Suprapubic skin (tissue), 4 donors: ENCODE measurements around the gene AHI1. TPM values are rescaled to one million over a fixed set of nuclear protein-coding genes. Genes with fewer than 3 reads are reported as not detected.
A peak's percentile ranks its signal among the peaks of the same experiment; 100 is the strongest.

ENCODE experiments used
- DNase-seq, 2 donors: peaks; one replicate each; pipeline ENCODE4 v3.0.0-alpha.2; 2019; ENCODE audit warnings: low spot score in 2 of 2
- H3K27ac ChIP-seq: fragments of 200-600 bp; sonication (generic); one replicate; pipeline ENCODE4 v1.5.1; 2019
- H3K27me3 ChIP-seq: fragments of 200-600 bp; sonication (generic); one replicate; pipeline ENCODE4 v1.5.1; 2019
- H3K36me3 ChIP-seq: fragments of 200-600 bp; sonication (generic); one replicate; pipeline ENCODE4 v1.5.1; 2019
- H3K4me1 ChIP-seq: fragments of 200-600 bp; sonication (generic); one replicate; pipeline ENCODE4 v1.5.1; 2019
- H3K4me3 ChIP-seq: fragments of 200-600 bp; sonication (generic); one replicate; pipeline ENCODE4 v1.5.1; 2019; ENCODE audit warnings: mild to moderate bottlenecking
- H3K9me3 ChIP-seq: fragments of 200-600 bp; sonication (generic); one replicate; pipeline ENCODE4 v1.5.1; 2019
- EP300 ChIP-seq: sonication (generic); formaldehyde crosslinking; IDR thresholded peaks from one replicate; pipeline ENCODE4 v1.6.1; 2017; ENCODE audit warnings: antibody characterized with exemption
- POLR2A ChIP-seq, 2 donors: fragments of 450-650 bp; IDR thresholded peaks; one replicate each; pipeline ENCODE4 v1.6.1; 2017; ENCODE audit warnings: antibody characterized with exemption in 2 of 2, mild to moderate bottlenecking in 2 of 2, moderate library complexity in 2 of 2
- POLR2AphosphoS5 ChIP-seq, 3 donors: sonication (generic); formaldehyde crosslinking; IDR thresholded peaks; one replicate each; pipeline ENCODE4 v1.6.1; 2017; ENCODE audit warnings: antibody characterized with exemption in 3 of 3
- WGBS: methylation state at CpG from one replicate; pipeline ENCODE4 v1.1.5; 2018; 5-methylcytosine and 5-hydroxymethylcytosine counted together
- total RNA-seq, 4 donors: library from RNA; depleted of rRNA; stranded (reverse); fragments of >200 nt; gene quantifications; one replicate each; pipeline ENCODE4 v1.1.0, GENCODE V29; 2016
- TF ChIP-seq, protein P1 (sequence below), 2 donors: fragments of 200-600 bp in 1 of 2; fragments of 450-650 bp in 1 of 2; sonication (generic) in 1 of 2; IDR thresholded peaks; one replicate each; pipeline ENCODE4 v1.5.1; 2016 to 2019; ENCODE audit warnings: antibody characterized with exemption in 2 of 2, mild to moderate bottlenecking in 1 of 2, moderate library complexity in 1 of 2

AHI1 gene
- total RNA-seq, result 10 to 100 TPM; 12.1 to 53.6 (median 19.2) TPM

DNA sequence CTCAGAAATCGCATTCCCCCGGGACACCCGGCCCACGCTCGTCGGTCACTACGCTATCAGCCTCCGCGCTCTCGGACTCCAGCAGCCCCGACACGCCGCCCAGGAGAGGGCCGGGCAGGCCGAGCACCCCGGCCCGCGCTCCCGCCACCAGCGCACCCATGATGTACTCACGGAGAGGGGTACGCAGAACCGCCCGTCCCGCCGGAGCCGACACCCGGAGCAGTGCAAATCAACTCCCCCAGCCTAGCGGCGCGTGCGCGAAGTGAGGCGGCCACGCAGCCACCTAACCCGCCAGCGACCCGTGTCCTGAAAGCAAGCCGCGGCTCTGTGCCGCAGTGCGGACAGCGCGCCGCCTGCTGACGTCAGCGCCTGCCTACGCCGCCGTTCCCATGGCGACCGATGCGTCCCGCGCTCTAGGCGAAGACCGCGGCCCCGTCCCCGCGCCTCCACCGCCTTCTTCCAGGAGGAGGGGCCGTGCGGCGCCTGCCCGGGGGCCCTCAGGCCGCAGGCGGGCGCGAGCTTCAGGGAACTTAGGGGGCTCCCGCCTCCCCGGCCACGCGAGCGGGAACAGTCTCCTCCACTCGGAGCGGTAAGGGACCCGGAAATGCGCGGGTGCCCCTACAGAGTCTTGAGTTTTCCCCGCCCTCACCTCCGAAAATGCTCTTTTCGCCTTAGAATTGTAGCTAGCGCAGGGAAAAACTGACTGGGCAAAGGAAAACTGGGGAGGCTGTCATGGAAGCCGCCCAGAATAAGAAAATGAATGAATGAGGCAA, at the start of gene AHI1:
AHI1 (minus strand) TSS at position 329 of the 773 bp plus-strand sequence. CDS start 5,503 bp downstream, outside the sequence.
- WGBS, result under 1% methylated on average over 19 of the region's 85 CpGs
- TF ChIP-seq EP300, result no peak
- TF ChIP-seq POLR2A (IDR thresholded peaks at IDR 0.05), result peak in 1 of 2 donors; percentile 93
- TF ChIP-seq, protein P1, sequence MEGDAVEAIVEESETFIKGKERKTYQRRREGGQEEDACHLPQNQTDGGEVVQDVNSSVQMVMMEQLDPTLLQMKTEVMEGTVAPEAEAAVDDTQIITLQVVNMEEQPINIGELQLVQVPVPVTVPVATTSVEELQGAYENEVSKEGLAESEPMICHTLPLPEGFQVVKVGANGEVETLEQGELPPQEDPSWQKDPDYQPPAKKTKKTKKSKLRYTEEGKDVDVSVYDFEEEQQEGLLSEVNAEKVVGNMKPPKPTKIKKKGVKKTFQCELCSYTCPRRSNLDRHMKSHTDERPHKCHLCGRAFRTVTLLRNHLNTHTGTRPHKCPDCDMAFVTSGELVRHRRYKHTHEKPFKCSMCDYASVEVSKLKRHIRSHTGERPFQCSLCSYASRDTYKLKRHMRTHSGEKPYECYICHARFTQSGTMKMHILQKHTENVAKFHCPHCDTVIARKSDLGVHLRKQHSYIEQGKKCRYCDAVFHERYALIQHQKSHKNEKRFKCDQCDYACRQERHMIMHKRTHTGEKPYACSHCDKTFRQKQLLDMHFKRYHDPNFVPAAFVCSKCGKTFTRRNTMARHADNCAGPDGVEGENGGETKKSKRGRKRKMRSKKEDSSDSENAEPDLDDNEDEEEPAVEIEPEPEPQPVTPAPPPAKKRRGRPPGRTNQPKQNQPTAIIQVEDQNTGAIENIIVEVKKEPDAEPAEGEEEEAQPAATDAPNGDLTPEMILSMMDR (IDR thresholded peaks at IDR 0.05), result peak in 1 of 2 donors; percentile 12
- peak; percentile 72 to 86 (median 84) for TF ChIP-seq POLR2AphosphoS5 (IDR thresholded peaks at IDR 0.05)
- DNase-seq, result peak; percentile 96 to 97
- Histone ChIP-seq H3K4me1 (peaks cover 23% of the 10 kb centered on the region), H3K27ac (peak within 1 kb of the TSS; percentile 99), H3K9me3 (no peaks in the 10 kb centered on the region), H3K27me3 (no peaks in the 10 kb centered on the region), H3K4me3 (peak within 1 kb of the TSS; percentile 98), H3K36me3 (no peaks in the 10 kb centered on the region)

DNA sequence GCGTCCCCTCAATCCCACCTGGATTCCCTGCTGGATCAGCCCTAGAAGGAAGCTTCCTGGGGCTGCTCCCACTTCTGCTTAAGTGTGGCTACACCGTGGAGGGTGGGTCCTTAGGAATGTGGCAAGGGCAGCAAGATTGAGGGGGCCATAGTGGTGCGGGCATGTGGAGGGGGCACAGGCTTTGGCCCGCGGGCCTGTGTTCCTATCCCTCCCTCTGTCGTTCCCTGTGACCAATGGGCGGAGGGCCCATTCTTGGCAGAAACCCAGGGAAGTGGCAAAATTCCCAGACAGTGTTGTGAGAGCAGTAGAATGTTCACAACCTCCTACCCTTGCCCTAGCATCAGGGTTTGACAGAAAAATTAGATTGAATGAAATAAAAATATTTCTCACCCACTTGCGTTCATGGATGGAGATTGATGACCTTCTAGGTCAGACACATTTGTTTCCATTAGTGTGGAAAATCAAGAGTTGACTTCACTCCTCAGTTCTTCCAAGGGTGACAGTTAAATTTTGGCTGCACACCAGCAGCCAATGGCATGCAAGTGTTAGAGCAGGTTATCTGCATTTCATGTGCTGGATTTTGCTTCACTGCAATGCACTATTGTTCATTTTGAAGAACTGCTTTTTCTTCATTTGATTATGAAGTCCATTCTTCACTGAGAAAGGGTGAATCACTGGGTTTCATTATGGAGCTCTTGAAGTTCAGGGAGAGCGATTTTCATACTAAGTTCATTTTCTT, 49.3 kb upstream of the AHI1 start:
- no peak overlapping the region for H3K27ac ChIP-seq
- 84% methylated on average over 9 of the region's 9 CpGs for WGBS
- H3K4me1 ChIP-seq, result no peaks in the 10 kb centered on the region
- H3K4me3 ChIP-seq, result no peak overlapping the region
- no peaks in the 10 kb centered on the region for H3K27me3 ChIP-seq
- TF ChIP-seq, protein P1 (IDR thresholded peaks at IDR 0.05), result no peak
- TF ChIP-seq POLR2AphosphoS5 (IDR thresholded peaks at IDR 0.05) (no peak), EP300 (no peak), POLR2A (IDR thresholded peaks at IDR 0.05) (no peak)
- no peaks in the 10 kb centered on the region for H3K9me3 ChIP-seq
- H3K36me3 ChIP-seq, result no peaks in the 10 kb centered on the region
- no peak for DNase-seq

DNA sequence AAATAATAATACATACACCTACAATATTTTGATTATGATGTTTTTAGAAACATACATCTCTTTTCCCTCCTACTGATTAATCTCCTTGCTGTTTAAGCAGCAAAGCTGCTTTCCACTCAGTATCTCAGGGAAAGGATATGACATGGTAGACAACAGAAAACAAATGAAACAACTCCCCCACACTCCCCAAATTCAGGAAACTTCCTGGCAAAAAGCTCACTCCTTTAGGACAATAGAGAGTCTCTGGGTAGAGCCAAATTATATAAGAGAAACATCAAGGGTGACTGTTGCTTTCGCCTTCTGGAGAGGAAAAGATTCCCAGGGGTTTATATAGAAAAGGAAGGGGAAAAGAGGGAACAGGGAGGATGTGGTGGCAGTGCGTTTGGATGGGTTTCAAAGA, 48.7 kb upstream of the AHI1 start:
- H3K36me3 ChIP-seq, result no peaks in the 10 kb centered on the region
- H3K27me3 ChIP-seq, result no peaks in the 10 kb centered on the region
- no peak overlapping the region for H3K27ac ChIP-seq
- no peak overlapping the region for H3K4me3 ChIP-seq
- TF ChIP-seq POLR2A (IDR thresholded peaks at IDR 0.05) (no peak), EP300 (no peak), POLR2AphosphoS5 (IDR thresholded peaks at IDR 0.05) (no peak)
- TF ChIP-seq, protein P1 (IDR thresholded peaks at IDR 0.05), result no peak
- H3K4me1 ChIP-seq, result no peaks in the 10 kb centered on the region
- DNase-seq, result no peak
- 76% methylated on average over 2 of the region's 2 CpGs for WGBS
- no peaks in the 10 kb centered on the region for H3K9me3 ChIP-seq

DNA sequence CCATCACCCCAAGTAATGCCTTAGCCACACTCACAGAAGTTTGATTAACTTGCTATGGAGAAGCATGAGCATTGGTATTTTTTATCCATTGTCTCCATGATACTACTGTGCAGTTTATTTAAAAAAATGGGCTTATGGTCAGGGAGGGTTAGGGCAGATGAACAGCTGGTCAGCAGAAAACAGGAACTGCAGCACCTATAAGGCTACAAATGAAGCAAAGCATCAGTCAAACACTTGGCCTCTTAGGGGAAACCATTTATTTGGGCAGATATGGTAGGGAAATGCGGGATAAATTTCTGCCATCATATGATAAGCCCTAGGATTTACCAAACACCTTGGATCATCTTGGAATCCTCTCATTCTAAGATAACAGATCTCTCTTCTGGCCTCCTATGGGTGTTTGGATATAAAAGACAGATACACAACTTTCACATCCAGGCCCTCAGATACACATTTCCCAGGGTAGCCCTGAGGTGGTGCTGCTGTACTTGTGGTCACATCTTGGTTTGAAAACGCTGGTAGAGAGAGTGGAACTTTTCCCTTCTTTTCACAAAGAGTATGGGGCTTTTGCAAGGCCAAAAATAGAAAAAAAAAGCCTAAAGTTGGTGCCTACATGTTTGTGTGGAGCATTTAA, 42.8 kb upstream of the AHI1 start:
- no peak overlapping the region for H3K27ac ChIP-seq
- no peaks in the 10 kb centered on the region for H3K36me3 ChIP-seq
- WGBS, result 74% methylated on average over 2 of the region's 2 CpGs
- DNase-seq, result no peak
- TF ChIP-seq, protein P1 (IDR thresholded peaks at IDR 0.05), result no peak
- H3K9me3 ChIP-seq, result no peaks in the 10 kb centered on the region
- H3K4me3 ChIP-seq, result no peak overlapping the region
- H3K4me1 ChIP-seq, result no peaks in the 10 kb centered on the region
- no peaks in the 10 kb centered on the region for H3K27me3 ChIP-seq
